GOT3 (cell line): ENCODE data around the gene SUSD5.

Experiments used
- DNase-seq: peaks from one replicate; lab custom pipeline; 2025; ENCODE audit warnings: mixed read lengths; lab: John Stamatoyannopoulos, UW

SUSD5 gene

DNA sequence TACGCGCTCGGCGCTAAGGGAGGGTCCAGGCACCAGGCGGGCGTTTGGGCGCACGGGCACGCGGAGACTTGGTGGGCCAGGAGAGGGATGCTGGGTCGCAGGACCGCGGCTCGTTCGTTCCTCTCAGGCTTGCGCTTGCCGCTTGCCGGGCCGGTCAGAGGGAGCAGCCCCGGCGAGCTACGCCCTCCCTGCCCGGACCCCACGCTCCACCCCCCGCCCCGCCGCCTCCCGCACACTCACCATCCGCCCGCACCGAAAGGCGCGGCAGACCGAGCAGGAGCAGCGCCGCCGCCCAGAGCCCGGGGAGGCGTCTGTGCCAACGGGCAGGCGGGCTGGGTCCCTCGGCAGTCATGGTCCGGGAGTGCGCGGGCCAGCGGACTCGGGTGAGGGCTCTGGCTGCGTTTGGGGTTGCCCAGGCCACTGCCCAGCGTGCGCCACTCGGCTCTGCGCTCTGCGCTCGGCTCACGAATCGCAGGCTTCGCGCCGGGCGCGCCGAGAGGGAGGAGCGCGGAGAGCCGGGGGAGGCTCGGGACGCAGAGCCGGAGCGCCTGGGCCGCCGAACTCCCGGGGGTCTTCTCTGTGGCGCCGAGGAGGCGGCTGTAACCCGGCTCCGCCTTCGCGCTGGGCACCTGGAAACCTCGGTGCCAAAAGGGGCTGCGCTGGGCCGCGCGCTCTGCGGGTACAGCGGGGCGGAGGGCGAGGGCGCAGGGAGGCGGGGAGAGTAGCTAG, at the start of gene SUSD5:
Gene SUSD5 (minus strand): TSS at position 365 of the 729 bp plus-strand sequence. CDS start 13 bp downstream, at position 352.
- no peak for DNase-seq

DNA sequence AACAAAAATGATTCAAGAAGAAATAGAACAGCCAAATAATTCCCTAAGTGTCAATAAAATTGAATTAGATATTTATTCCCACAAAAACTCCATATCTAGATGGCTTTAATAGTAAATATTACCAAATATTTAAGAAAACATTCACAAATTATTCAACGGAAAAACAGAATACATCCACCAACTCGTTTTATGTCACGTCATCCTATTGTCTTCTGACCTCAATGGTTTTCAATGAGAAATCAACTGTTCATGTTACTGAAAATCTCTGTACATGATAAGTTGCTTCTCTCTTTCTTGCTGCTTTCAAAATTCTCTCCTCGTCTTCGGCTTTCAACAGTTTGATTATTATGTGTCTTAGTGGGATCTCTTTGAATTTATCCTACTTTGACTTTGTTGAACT, 41.5 kb upstream of the SUSD5 start:
- no peak for DNase-seq

GRCh38 chr3:33256249-33256648, 37.6 kb upstream of the SUSD5 start:
- DNase-seq: no peak

- DNase-seq: no peak
These were observed 32.1 kb upstream of the SUSD5 start for GRCh38 chr3:33250712-33251111.

- DNase-seq: no peak
These were observed 28.2 kb upstream of the SUSD5 start for GRCh38 chr3:33246786-33247185.

GRCh38 chr3:33240261-33240660, 21.7 kb upstream of the SUSD5 start:
- no peak for DNase-seq

- no peak for DNase-seq
These were observed 20.3 kb upstream of the SUSD5 start for GRCh38 chr3:33238923-33239322.

DNA sequence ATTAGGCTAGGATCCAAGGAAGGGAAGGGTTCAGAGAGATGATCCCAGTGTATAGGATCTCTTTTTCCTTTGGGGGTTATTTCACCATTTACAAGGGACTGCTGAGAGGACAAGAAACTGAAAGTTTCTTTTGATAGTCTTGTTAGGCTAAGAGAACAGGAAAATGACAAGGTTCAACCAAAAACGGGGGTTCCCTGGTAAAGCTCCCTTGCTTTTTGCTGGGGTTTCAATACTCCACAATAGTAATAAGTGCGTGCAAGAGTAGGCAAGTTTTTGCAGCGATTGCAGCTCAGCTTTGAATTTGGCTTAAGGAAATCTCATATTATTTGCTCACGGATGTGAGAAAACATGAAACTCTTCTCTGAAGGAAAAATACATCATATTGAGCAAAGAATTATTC, 18.8 kb upstream of the SUSD5 start:
- no peak for DNase-seq

DNA sequence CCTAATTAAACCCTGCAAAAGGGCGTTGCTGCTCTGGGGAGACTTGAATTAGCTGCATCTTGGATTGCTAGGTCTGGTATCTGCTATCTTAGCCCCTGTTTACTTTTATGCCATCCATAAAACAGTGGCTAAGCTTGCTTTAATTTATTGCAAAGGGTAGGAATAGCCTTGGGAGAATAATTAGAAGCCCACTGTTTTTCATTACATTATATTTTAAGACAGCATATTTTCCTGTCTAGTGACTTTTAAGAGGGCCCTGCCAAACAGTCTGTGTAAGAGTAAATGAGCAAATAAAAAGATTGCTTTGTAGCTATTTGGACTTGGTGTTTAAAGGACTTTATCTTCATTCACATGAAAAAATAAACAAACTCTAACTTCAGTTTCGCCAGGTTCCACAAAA, 17.4 kb upstream of the SUSD5 start:
- no peak for DNase-seq

DNA sequence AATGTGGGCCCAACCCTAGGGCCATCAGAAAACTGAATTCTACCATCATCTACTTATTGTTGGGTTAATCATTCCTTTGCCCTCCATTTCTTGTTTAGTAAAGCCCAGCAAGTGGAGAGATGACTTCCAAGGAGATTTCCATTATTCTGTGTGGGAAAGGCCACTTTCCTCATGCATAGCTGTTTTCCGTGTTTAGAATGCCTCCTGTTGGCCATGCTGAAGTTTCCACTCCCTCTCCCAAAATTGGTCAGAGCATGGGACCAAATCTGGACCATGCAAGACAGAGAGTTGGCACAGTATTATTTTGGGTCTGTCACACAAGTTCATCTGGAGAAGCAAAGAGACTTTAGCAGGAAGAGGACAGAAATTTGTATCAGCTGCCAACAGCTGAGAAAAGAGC, 15.3 kb upstream of the SUSD5 start:
- DNase-seq: no peak

DNA sequence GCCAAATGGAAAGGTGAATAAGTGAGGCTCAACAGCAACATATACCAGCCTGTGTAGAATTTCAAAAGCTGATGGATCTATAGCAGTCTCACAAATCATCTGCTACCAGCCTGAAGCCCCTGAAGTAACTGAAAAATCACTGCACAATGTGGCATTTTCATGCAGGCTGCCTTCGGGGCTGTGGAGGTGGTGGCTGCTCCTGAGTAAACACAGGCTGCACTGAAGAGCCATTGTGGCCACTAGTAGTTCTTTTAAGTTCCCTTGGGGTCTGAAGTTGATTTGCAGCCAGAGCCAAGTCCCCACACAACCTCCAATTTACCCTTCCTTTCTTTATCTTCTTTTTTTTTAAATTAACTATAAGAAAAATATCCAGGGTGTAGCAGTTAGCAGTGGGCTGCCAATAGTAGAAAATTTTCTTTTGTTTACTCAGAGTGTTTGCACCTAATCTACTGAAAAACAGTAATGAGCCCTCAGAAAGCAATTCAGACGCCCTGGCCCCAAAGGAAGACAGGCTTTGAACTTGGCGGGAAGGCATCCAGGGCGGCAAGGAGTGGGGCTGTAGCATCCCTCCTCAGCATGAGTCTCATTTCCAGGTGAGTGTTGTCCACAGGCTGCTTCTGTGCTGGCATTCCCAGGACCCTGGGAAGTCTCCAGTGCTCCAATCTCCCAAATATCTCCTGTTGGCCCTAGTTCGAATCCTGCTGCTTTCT, 13.3 kb upstream of the SUSD5 start:
- no peak for DNase-seq

DNA sequence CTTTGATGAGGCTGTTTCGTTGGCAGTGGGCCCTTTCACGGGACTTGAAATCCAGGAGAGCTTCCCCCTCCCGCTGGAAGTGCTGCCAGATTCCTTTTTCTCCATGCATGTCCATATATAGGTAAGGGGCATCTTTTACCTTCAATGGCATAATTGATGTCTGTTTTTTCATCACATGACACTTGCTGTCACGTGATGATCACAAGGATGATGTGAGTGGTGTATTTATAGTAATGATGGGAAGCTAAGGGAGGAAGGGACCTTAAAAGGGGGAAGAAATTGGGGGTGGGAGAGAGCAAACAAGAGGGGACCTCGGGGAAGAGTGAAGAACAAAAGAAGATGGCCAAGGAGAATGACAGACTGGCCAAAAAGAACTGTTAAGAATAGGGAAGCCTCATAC, 11.3 kb upstream of the SUSD5 start:
- no peak for DNase-seq

DNA sequence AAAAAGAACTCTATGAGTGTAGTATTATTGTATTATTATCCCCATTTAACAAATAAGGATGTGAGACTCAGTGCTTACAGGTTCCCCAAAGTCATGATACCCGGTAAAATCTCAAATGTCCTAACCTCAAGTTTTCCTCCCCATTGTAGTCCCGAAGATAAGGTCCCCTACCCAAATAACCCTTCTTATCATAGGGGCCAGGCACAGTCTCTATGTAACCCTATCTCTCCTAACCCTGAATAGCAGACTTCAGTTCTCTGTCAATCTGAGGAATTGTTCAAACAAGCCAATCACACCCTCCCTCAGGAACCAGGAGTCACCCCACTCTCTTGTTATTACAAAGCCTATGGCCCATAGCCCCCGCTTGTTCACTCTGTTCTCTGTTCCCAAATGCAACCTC, 10.5 kb upstream of the SUSD5 start:
- DNase-seq: no peak

- no peak for DNase-seq
These were observed 2.6 kb upstream of the SUSD5 start for GRCh38 chr3:33221241-33221640.

DNA sequence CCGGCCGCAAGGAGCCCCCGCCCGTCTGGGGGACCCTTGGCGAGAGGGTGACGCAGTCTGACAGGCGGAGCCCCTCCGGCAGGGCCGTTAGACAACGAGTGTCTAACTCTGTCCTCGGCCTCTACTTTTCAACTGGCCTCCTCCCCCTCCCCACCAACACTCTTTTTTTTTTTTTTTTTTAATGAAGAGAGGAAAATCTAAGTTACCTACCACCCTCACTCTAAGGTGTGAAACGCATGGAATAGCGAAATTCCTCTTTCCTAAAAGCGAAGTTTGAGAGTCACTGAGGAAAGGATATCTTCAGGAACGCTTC, 521 bp upstream of the SUSD5 start:
- DNase-seq: no peak

DNA sequence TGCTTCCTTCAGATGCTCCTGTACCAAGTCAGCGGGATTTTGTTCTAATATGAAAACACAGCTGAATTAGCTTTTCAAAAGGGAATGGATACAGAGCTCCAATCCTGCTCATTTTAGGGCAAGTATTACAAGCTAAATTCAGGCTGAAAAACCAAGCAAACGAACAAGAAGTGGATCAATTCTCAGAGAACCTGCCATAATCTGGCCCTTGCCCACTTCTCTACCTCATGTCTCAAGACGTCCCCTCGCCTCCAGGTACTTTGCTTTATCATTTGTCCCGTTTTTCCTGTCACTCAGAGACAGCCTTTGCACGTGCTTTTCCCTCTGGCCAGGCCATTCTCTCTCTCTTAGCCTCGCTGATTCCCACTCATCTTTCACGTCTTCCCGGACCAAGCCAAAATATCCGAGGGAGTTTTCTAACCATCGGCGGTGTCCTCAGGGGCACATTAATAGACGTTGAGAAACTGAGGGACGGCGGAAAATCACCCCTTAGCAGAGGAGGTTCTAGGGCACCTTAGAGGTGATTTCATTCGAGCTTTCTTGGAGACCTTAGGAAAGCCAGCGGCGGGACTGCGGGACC, 654 bp downstream of the SUSD5 start:
- DNase-seq: no peak

- no peak for DNase-seq
These were observed 2.9 kb downstream of the SUSD5 start for GRCh38 chr3:33215739-33216138.

- no peak for DNase-seq
These were observed 6.2 kb downstream of the SUSD5 start for GRCh38 chr3:33212406-33212805.

DNA sequence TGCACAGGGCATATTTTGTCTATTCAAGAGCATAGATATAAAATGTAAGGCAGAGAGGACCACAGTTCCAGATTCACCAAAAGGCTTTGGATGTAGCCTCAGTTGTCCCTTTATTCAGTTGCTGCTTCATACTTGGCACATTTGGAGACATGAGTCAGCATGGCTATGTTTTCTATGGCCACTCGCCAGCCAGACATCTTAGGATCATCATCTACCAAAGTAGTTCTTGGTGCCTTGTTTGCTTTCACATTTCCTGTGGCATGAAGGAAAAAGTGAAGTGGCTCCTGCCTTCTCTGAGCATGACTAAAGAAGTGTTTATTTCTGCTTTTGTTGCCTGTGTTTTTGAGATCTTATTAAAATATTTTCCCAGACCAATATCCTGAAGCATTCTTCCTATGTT, 7.2 kb downstream of the SUSD5 start:
- DNase-seq: no peak

DNA sequence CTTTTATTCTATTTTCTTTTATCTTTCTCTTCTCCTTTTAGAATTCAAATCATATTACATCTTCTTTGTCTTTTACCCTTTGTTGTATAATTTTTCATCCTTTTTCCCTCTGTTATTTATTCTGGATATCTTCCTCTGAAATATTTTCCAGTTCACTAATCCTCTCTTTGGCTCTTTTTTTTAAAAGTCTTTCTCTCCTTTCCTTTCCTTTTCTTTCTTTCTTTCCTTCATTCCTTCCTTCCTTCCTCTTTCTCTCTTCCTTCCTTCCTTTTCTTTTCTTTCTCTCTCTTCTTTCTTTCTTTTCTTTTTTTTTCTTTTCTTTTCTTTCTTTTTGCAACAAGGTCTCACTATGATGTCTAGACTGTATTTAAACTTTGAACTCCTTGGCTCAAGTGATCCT, 9.3 kb downstream of the SUSD5 start:
- DNase-seq: no peak

- no peak for DNase-seq
These were observed 15.7 kb downstream of the SUSD5 start for GRCh38 chr3:33202711-33203457.

GRCh38 chr3:33201195-33201594, 17.4 kb downstream of the SUSD5 start:
- DNase-seq: no peak

DNA sequence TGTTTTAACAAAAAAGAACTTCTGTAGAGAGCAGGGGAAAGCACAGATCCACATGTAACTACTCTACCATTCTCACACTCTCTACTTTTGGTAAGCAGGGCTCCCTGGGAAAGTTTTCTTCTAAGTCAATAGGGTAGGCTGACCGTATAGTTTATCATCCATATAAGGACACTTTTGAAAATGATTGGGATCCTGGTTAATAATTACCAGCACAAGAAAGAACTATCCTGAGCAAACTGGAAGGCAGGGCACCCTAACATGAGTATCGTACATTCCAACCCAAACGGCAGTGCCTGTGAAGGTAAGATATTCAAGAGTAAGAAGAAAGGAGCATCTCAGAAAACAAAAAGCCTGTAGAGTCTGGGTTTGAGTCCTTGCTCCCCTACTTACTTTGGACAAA, 22.1 kb downstream of the SUSD5 start:
- no peak for DNase-seq
